GM21447 (cell line): ENCODE results near the gene XPO4.

Experiments used
- ATAC-seq: cut with Tn5 transposase; IDR thresholded peaks from one replicate; pipeline ENCODE4 v1.9.1; 2021; ENCODE audit not compliant: unreplicated experiment

The XPO4 gene

GRCh38 chr13:20729633-20730585 is 172.6 kb downstream of the XPO4 start:
- ATAC-seq = no peak

GRCh38 chr13:20728579-20729311 is 173.8 kb downstream of the XPO4 start:
- no peak for ATAC-seq

GRCh38 chr13:20727856-20728255 is 174.7 kb downstream of the XPO4 start:
- ATAC-seq = no peak
